NCI-H345 (cell line): Measurements from ENCODE around the gene BRSK2.

Experiments
- DNase-seq: peaks from one replicate; lab custom pipeline; 2025; lab: John Stamatoyannopoulos, UW

BRSK2 gene

GRCh38 chr11:1397146-1397861 lies 7.6 kb downstream of the BRSK2 start:
- no peak for DNase-seq

GRCh38 chr11:1397862-1398527 lies 8.3 kb downstream of the BRSK2 start:
- DNase-seq: no peak

DNA sequence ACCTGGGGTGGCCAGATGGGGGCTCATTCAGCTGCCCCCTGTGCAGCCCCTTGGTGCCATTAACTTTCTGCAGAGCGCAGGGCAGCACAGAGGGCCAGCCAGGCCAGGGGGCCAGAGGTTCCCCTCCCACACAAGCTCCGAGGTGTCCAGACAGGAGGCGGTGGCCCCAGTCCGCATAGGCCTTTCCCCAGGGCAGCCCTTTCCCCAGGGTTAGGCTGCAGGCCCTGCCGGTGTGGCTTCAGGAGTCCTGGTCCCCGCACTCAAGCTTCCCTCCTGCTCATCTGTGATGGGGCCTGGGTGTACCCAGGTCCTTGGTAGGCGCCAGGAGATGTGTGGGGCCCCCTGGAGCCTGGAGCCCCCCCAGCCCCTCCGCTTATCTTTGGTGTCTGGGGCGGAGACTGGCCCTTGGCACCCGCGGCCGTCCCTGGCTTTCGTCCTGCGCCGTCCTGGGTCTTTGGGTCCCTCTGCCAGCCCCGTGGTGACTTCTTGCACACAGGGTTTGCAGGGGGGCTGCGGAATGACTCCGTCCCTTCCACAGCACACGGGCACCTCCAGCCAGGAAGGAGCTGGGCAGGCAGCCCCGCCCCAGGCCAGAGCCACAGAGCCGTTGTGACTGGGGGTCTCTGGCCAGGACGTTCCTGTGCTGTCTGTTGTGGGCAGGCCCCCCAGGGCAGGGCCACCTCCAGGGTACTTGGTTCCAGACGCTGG lies 8.9 kb downstream of the BRSK2 start:
- DNase-seq: no peak

DNA sequence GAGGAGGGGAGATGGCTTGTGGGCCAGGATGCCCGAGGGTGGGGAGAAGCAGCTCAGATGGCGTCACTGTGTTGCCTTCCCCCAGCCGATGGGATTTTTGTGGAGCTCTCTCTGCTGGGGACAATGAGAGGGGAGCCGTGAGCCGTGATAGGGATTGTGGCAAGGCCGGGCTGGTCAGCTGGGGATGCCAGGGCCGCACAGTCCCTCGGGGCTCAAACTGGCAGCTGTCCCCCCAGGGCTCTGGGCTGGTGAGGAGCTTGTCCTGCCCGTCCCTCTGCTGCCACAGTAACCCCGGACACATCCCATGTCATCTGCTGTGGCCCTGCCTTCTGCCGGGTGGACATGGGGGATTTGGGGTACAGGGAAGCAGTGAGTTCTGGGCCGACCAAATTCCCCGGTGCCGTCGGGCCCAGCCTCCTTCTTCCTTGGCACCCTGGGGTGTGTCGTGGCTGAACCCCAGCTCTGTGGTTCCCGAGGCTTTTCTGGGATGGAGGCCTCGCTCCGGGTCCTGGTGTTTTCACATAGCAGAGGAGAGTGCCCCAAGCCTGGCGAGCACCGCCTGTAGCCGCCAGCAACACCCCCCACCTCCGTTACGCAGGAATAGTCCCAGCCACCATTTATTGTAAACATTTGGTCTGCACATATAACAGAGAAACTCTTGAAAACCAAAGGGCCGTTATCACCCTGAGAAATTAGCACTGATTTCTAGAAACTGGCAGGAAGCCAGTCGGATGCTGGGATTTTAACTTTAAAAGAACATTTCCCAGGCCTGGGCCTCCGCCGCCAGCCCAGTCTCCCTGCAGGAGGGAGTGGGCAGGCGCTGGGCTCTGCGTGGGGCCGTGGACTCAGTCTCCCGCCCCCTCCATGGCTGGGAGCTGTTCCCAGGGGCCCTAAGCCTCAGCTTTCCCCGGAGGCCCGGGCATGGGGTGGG lies 9.9 kb downstream of the BRSK2 start:
- DNase-seq: no peak

GRCh38 chr11:1400317-1401170 lies 10.8 kb downstream of the BRSK2 start:
- DNase-seq: no peak

DNA sequence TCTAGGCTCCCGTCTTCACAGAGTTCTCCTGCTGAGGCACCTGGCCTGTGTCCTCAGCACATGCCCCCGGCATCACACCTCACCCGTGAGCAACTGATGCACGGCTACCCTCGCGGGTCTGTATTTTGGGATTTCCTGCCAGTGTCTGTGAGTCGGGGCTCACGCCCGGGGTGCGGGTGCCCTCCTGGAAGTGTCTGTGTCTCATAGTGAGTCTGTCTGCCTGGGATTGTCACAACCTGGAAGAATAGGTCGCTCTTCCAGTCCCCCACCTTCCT lies 11.4 kb downstream of the BRSK2 start:
- DNase-seq: no peak

- DNase-seq: peak; percentile 37
These were observed 12.0 kb downstream of the BRSK2 start for GRCh38 chr11:1401656-1402221.

DNA sequence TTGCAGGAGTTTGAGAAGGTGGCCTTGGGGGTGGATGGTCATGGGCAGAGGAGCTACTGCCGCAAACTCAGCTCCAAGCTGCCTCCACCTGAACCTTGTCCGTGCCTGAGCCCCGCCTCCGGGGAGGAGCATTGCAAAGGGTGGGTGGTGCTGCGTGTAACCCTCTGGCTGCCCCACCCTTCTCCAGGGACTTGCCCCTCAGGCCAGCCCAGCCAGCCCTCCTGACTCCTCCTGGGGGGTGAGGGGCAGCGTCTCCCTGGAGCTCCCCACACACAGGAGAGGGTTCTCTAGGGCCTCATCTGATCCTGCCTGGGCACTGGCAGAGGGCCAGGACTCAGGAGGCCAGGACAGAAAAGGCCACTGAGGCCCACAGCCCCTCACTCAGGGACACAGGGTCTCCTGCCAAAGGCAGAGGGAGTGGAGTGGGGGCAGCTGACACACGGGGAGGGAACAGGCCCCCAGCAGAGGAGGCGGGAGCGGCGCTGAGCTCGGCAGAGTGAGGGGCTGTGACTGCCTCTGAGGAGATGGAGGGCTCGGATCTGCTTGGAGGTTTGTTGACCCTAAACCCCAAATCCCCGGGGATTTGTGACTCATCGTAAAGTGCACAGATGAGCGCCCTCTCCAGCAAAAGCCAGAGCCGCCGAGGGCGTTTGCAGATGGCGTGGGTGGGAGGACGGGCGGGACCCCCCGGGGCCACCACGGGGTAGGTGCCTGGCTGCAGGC lies 12.8 kb downstream of the BRSK2 start:
- no peak for DNase-seq

GRCh38 chr11:1403078-1403620 lies 13.4 kb downstream of the BRSK2 start:
- no peak for DNase-seq

DNA sequence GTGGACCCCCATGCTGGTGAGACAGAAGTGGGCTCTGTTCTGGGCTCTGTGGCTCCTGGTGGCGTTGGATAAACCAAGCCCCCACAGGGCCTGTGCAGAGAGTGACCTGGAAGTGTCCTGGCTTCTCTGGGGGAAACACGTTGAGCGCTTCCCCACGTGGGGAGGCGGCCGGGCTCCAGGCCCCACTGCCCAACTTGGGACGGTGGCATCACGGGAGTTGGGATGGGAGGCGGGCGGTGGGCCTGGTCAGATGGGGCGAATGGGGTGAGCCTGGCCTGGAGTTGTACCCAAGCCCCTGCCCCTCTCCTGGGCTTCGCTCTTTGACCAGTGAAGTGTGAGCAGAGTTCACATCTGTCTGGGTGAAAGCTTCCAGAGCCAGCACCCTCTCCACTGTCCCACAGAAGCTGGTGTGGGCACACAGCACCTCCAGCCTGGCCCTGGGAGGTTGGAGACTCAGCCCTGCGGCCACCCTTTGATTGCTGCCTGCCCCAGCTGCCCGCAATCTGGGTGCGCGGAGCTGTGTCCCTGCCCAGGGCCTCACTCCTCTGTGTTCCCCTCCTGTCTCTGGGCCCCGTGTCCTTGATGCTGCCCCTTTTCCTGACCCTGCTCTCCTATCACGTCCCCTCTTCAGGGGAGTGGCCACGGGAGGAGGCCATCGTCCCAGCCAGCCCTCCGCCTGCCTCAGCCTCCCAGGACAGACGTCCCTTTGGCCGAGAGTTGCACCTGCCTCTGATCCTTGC lies 14.2 kb downstream of the BRSK2 start:
- DNase-seq: no peak

- no peak for DNase-seq
These were observed 14.9 kb downstream of the BRSK2 start for GRCh38 chr11:1404461-1405185.

- no peak for DNase-seq
These were observed 15.7 kb downstream of the BRSK2 start for GRCh38 chr11:1405186-1406020.

DNA sequence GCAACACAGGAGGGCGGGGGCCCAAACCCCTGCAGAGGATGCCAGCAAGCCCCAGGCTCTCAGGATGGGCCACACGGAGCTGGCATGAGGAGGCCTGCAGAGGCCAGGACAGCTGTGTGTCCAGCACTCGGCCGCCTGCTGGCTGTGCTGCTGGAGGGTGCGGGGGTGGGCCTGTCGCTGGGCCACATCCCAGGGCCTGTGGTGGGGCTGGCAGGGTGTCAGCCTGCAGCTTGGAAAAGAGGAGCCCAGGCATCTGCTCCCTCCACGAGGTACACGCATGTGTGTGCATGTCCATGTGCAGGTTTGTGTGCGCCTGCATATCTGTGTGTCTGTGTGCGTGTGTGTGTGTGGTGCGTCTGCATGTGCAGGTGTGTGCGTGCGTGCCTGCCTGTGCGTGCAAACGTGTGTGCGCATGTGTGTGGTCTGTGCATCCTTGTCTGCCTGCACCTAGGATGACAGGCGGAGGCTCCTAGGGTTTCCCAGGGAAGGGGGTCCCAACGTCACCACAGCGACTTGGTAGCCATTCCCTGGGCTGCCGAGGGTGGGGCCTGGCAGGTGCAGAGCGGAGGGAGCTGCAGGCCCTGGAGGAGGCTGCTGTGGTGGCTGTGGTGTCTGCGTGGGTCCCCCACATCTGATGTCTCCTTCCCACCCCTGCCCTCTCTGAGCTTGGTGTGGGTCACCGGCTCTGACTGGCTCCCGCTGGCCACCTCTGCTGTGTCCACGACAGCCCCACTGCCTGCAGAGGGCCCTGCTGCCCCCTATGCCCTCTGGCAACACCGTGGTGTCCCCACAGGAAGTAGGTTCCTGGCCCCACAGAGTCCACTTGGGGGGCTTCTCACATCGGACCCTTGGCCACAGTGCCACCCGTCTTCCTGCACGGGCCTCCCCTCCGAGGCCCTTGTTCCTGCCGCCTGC lies 17.1 kb downstream of the BRSK2 start:
- no peak for DNase-seq

DNA sequence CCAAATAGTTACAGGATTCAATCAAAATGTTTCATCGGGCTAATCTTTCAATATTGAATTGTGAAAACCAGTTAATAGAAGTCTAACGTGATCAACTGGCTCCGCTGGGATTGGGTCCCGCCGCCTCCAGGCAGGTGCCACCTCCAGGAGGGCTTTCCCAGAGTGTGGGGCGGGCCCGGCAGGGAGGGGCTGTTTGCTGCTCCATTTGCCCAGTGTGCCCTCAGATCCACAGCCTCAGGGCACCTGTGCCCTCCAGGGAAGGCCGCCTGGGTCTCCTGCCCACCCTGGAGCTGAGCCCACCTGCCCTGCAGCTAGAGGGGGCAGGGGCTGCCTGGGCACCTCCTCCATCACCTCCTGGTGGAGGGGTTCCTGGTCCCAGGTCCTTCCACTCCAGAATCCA lies 17.9 kb downstream of the BRSK2 start:
- DNase-seq: no peak

GRCh38 chr11:1408346-1408745 lies 18.6 kb downstream of the BRSK2 start:
- no peak for DNase-seq

DNA sequence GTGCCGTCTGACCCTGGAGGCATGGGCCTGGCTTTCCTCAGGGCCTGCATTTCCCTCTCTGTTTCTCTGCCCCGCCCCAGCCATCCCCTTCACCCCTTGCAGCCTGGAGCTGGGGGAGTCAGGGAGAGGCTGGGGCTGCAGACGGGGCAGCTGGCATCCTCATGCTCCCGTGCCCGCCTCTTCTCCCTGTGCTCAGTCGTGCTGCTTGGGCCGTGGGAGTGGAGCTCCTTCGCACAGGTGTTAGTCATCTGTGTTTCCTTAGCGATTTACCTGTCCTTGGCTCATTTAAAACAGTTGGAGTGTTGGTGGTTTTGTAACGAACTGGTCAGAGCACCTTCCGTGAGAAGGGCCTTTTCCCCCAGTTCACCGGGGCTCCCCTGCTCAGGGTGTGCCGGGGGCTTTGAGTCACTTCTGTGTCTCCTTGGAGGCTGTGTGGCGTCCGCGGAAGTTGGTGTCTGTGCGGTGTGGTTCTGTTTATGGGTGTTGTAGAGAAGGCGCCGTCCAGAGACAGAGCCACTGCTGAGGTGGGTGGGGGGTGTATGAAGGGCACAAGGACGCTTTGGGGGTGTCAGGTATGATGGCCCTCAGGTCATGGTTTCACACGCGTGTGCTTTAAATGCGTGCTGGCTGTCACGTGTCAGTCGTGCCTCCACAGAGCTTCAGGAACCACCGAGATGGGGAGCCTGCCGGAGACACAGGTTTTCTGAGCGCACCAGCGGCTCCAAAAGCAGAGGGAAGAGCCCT lies 19.5 kb downstream of the BRSK2 start:
- DNase-seq: no peak
